Right lobe of liver (tissue), 4 donors: ENCODE results near the gene CRBN.

Experiments
- CTCF ChIP-seq, 4 donors: fragments of 200-600 bp in 3 of 4; fragments of 450-650 bp in 1 of 4; IDR thresholded peaks; one replicate each; pipeline versions ENCODE4 v1.5.1 to v1.8.0; 2016 to 2022; ENCODE audit warnings: antibody characterized with exemption in 4 of 4, mild to moderate bottlenecking in 2 of 4
- POLR2A ChIP-seq: fragments of 450-650 bp; IDR thresholded peaks from one replicate; pipeline ENCODE4 v1.6.1; 2017; ENCODE audit warnings: antibody characterized with exemption, mild to moderate bottlenecking
- donor health status: DM: no; HTN: no; CAD: no.
- donor health status: DM: no; HTN: no; CAD: no.
- donor health status: DM: no; HTN: yes; CAD: no.

GRCh38 chr3:3184876-3185275 lies 5.4 kb upstream of the CRBN start:
- no peak for TF ChIP-seq POLR2A
- no peak for TF ChIP-seq CTCF (IDR thresholded peaks at IDR 0.05)
